H9 (cell line): Measurements from ENCODE around the gene NSMCE3. TPM values are rescaled to one million over a fixed set of nuclear protein-coding genes. Genes with fewer than 3 reads are reported as not detected.

Source experiments
- DNase-seq: peaks from one replicate; pipeline ENCODE4 v3.0.0-alpha.2; 2017
- H2AFZ ChIP-seq: one replicate; pipeline ENCODE4 v1.6.1; 2013; ENCODE audit warnings: mild to moderate bottlenecking, low read length, control low read depth, moderate library complexity
- H2AK5ac ChIP-seq: 2 replicates; pipeline ENCODE4 v1.6.1; 2013; ENCODE audit warnings: low read length, control low read depth, mixed read lengths; ENCODE audit not compliant: insufficient read length
- H2BK120ac ChIP-seq: one replicate; pipeline ENCODE4 v1.6.1; 2013; ENCODE audit warnings: low read depth, mild to moderate bottlenecking, low read length, control low read depth, inconsistent platforms; ENCODE audit not compliant: poor library complexity, severe bottlenecking
- H2BK12ac ChIP-seq: 2 replicates; pipeline ENCODE4 v1.6.1; 2013; ENCODE audit warnings: low read length, control low read depth, mixed read lengths, low read depth; ENCODE audit not compliant: insufficient read length
- H2BK15ac ChIP-seq: 2 replicates; pipeline ENCODE4 v1.6.1; 2013; ENCODE audit warnings: low read depth, low read length, control low read depth
- H2BK20ac ChIP-seq: one replicate; pipeline ENCODE4 v1.6.1; 2013; ENCODE audit warnings: low read depth, mild to moderate bottlenecking, low read length, control low read depth, inconsistent platforms; ENCODE audit not compliant: poor library complexity, severe bottlenecking
- H2BK5ac ChIP-seq: 2 replicates; pipeline ENCODE4 v1.6.1; 2013; ENCODE audit warnings: low read length, control low read depth, mixed read lengths; ENCODE audit not compliant: insufficient read length
- H3K14ac ChIP-seq: 2 replicates; pipeline ENCODE4 v1.6.1; 2013; ENCODE audit warnings: low read length, control low read depth; ENCODE audit not compliant: insufficient read depth
- H3K18ac ChIP-seq: 2 replicates; pipeline ENCODE4 v1.6.1; 2013; ENCODE audit warnings: low read depth, mild to moderate bottlenecking, mixed read lengths, low read length, control low read depth; ENCODE audit not compliant: insufficient read length
- H3K23ac ChIP-seq: 2 replicates; pipeline ENCODE4 v1.6.1; 2013; ENCODE audit warnings: low read length, control low read depth, mixed read lengths, low read depth; ENCODE audit not compliant: insufficient read length
- H3K23me2 ChIP-seq: 2 replicates; pipeline ENCODE4 v1.6.1; 2013; ENCODE audit warnings: low read depth, mild to moderate bottlenecking, mixed read lengths, low read length, control low read depth; ENCODE audit not compliant: insufficient read length, poor library complexity, severe bottlenecking
- H3K27ac ChIP-seq: 2 replicates; pipeline ENCODE4 v1.5.1; 2013; ENCODE audit warnings: low read length, control low read depth, mixed read lengths, low read depth; ENCODE audit not compliant: insufficient read length
- H3K27me3 ChIP-seq: 2 replicates; pipeline ENCODE4 v1.6.1; 2013; ENCODE audit warnings: low read length, control low read depth, inconsistent platforms; ENCODE audit not compliant: insufficient read depth
- H3K4ac ChIP-seq: 2 replicates; pipeline ENCODE4 v1.6.1; 2013; ENCODE audit warnings: low read depth, mild to moderate bottlenecking, control low read depth, inconsistent platforms, low read length, moderate library complexity
- H3K4me1 ChIP-seq: 2 replicates; pipeline ENCODE4 v1.6.1; 2013; ENCODE audit warnings: low read length, control low read depth, inconsistent platforms; ENCODE audit not compliant: insufficient read depth
- H3K4me2 ChIP-seq: 2 replicates; pipeline ENCODE4 v1.6.1; 2013; ENCODE audit warnings: low read length, control low read depth, mixed read lengths; ENCODE audit not compliant: insufficient read length, insufficient read depth
- H3K56ac ChIP-seq: 2 replicates; pipeline ENCODE4 v1.6.1; 2013; ENCODE audit warnings: low read depth, mild to moderate bottlenecking, mixed read lengths, low read length, control low read depth; ENCODE audit not compliant: insufficient read length
- H3K79me1 ChIP-seq: 2 replicates; pipeline ENCODE4 v1.6.1; 2013; ENCODE audit warnings: low read depth, mild to moderate bottlenecking, moderate library complexity, low read length, control low read depth, inconsistent platforms; ENCODE audit not compliant: insufficient read depth, poor library complexity, severe bottlenecking
- H3K79me2 ChIP-seq: 2 replicates; pipeline ENCODE4 v1.6.1; 2013; ENCODE audit warnings: low read length, control low read depth, inconsistent platforms; ENCODE audit not compliant: insufficient read depth
- H3K9ac ChIP-seq: 2 replicates; pipeline ENCODE4 v1.6.1; 2013; ENCODE audit warnings: low read length, control low read depth, mixed read lengths; ENCODE audit not compliant: insufficient read length; ENCODE audit errors: extremely low read depth
- H3K9me3 ChIP-seq: one replicate; pipeline ENCODE4 v1.6.1; 2013; ENCODE audit warnings: low read depth, low read length, inconsistent platforms; ENCODE audit not compliant: control insufficient read depth
- H3T11ph ChIP-seq: one replicate; pipeline ENCODE4 v1.6.1; 2013; ENCODE audit warnings: mild to moderate bottlenecking, low read length, control low read depth, inconsistent platforms
- H4K20me1 ChIP-seq: one replicate; pipeline ENCODE4 v1.6.1; 2013; ENCODE audit not compliant: control insufficient read depth, insufficient read length, insufficient read depth
- H4K5ac ChIP-seq: 2 replicates; pipeline ENCODE4 v1.6.1; 2013; ENCODE audit warnings: low read depth, mild to moderate bottlenecking, mixed read lengths, low read length, control low read depth; ENCODE audit not compliant: insufficient read length
- H4K8ac ChIP-seq: replicated peaks from 2 replicates; pipeline ENCODE4 v1.6.1; 2013; ENCODE audit warnings: low read length, control low read depth, mixed read lengths, low read depth; ENCODE audit not compliant: insufficient read length
- H4K91ac ChIP-seq: 2 replicates; pipeline ENCODE4 v1.6.1; 2013; ENCODE audit warnings: low read depth, mild to moderate bottlenecking, moderate library complexity, mixed read lengths, low read length, control low read depth; ENCODE audit not compliant: insufficient read length
- H3K27ac Mint-ChIP-seq, 3 experiments: 2 replicates in 2 of 3; 3 replicates in 1 of 3; pipeline ENCODE4 v1.8.0; 2020 to 2021; ENCODE audit warnings: mixed read lengths in 3 of 3, mild to moderate bottlenecking in 1 of 3, moderate library complexity in 1 of 3
- H3K27me3 Mint-ChIP-seq: 2 replicates; pipeline ENCODE4 v1.8.0; 2021; ENCODE audit warnings: low read depth, mild to moderate bottlenecking, moderate library complexity, mixed read lengths
- H3K36me3 Mint-ChIP-seq, 3 experiments: 2 replicates in 2 of 3; 3 replicates in 1 of 3; pipeline ENCODE4 v1.8.0; 2020 to 2021; ENCODE audit warnings: low read depth in 3 of 3, mixed read lengths in 3 of 3; ENCODE audit not compliant: insufficient read depth in 1 of 3
- H3K4me1 Mint-ChIP-seq, 2 experiments: 2 replicates each; pipeline ENCODE4 v1.8.0; 2020; ENCODE audit warnings: mixed read lengths in 2 of 2
- H3K4me3 Mint-ChIP-seq, 2 experiments: 2 replicates in 1 of 2; 3 replicates in 1 of 2; pipeline ENCODE4 v1.8.0; 2020 to 2021; ENCODE audit warnings: mild to moderate bottlenecking in 2 of 2, mixed read lengths in 2 of 2, moderate library complexity in 1 of 2
- H3K9me3 Mint-ChIP-seq, 2 experiments: 2 replicates in 1 of 2; 3 replicates in 1 of 2; pipeline ENCODE4 v1.8.0; 2020; ENCODE audit warnings: mild to moderate bottlenecking in 2 of 2, mixed read lengths in 2 of 2, moderate library complexity in 1 of 2
- WGBS: extraction: QIAGEN DNeasy Blood & Tissue Kit; methylation state at CpG from one replicate; pipeline ENCODE4 v1.1.7; 2013; ENCODE audit warnings: missing lambda C conversion rate, low lambda C conversion rate, mixed read lengths; ENCODE audit not compliant: insufficient read length; ENCODE audit errors: extremely low coverage; 5-methylcytosine and 5-hydroxymethylcytosine counted together
- total RNA-seq: library from RNA; stranded (reverse); gene quantifications from 2 replicates; pipeline ENCODE4 v1.2.1, GENCODE V29; 2021
- TF ChIP-seq, protein P1 (sequence below): fragments of 200-600 bp; sonication (generic); conservative IDR thresholded peaks from 3 replicates; pipeline ENCODE4 v1.8.0; 2021; ENCODE audit warnings: antibody characterized with exemption, mild to moderate bottlenecking

Gene NSMCE3
- total RNA-seq, 1 experiment from 2014 or later = 6.9 TPM

DNA sequence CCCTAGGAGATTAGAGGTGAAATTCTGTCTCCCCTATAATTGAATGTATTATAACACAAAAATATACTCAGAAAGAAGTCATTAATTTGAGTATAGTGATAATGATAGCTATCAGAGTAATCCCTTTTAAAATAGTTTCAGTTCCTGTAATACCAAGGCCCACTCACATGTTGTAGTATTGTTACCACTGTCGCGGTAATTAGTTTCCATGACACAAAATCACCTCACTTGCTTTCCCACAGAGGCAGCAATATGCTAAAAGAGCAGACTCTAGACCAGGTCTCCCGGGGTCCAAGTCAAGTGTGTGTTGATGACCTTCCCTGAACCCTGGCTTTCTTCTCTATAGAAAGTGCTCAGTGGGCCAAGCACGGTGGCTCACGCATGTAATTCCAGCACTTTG lies 39.5 kb upstream of the NSMCE3 start:
- no peak overlapping the region for H2BK12ac ChIP-seq
- H3T11ph ChIP-seq = no peak overlapping the region
- no peaks in the 10 kb centered on the region for H4K20me1 ChIP-seq
- no peak overlapping the region for H3K23ac ChIP-seq
- H3K4me1 ChIP-seq = no peaks in the 10 kb centered on the region
- no peaks in the 10 kb centered on the region for H3K27me3 ChIP-seq
- no peak overlapping the region for H3K4ac ChIP-seq
- Mint-ChIP-seq H3K4me3 (no peak overlapping the region), H3K4me1 (no peaks in the 10 kb centered on the region), H3K27me3 (no peaks in the 10 kb centered on the region), H3K36me3 (no peaks in the 10 kb centered on the region), H3K9me3 (no peaks in the 10 kb centered on the region), H3K27ac (no peak overlapping the region)
- no peak for DNase-seq
- H2AK5ac ChIP-seq = no peak overlapping the region
- H2BK120ac ChIP-seq = peak overlapping the region; percentile 49
- no peak overlapping the region for H3K18ac ChIP-seq
- no peaks in the 10 kb centered on the region for H3K23me2 ChIP-seq
- H3K14ac ChIP-seq = no peak overlapping the region
- TF ChIP-seq, protein P1, sequence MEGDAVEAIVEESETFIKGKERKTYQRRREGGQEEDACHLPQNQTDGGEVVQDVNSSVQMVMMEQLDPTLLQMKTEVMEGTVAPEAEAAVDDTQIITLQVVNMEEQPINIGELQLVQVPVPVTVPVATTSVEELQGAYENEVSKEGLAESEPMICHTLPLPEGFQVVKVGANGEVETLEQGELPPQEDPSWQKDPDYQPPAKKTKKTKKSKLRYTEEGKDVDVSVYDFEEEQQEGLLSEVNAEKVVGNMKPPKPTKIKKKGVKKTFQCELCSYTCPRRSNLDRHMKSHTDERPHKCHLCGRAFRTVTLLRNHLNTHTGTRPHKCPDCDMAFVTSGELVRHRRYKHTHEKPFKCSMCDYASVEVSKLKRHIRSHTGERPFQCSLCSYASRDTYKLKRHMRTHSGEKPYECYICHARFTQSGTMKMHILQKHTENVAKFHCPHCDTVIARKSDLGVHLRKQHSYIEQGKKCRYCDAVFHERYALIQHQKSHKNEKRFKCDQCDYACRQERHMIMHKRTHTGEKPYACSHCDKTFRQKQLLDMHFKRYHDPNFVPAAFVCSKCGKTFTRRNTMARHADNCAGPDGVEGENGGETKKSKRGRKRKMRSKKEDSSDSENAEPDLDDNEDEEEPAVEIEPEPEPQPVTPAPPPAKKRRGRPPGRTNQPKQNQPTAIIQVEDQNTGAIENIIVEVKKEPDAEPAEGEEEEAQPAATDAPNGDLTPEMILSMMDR = no peak
- H3K56ac ChIP-seq = no peak overlapping the region
- H4K91ac ChIP-seq = no peak overlapping the region
- no peaks in the 10 kb centered on the region for H3K79me2 ChIP-seq
- no peak overlapping the region for H2BK5ac ChIP-seq
- H3K9ac ChIP-seq = no peak overlapping the region
- no peaks in the 10 kb centered on the region for H3K79me1 ChIP-seq
- H3K9me3 ChIP-seq = no peaks in the 10 kb centered on the region
- no peak overlapping the region for H3K27ac ChIP-seq
- no peak overlapping the region for H2BK20ac ChIP-seq
- no peak overlapping the region for H2AFZ ChIP-seq
- H2BK15ac ChIP-seq = no peak overlapping the region
- H3K4me2 ChIP-seq = no peak overlapping the region
- H4K8ac ChIP-seq = no peak overlapping the region
- no peak overlapping the region for H4K5ac ChIP-seq
- no CpG with 5 or more reads among the region's 5 CpGs for WGBS
